Tibial nerve (tissue), 4 donors: ENCODE measurements around the gene PCDHGA3.

Source experiments
- CTCF ChIP-seq, 5 experiments: fragments of 200-600 bp in 3 of 5; fragments of 450-650 bp in 2 of 5; sonication (generic) in 3 of 5; IDR thresholded peaks; one replicate each; pipeline ENCODE4 v1.5.1; 2016 to 2019; ENCODE audit warnings: antibody characterized with exemption in 5 of 5, mild to moderate bottlenecking in 3 of 5, moderate library complexity in 2 of 5
- EP300 ChIP-seq, 2 donors: sonication (generic); formaldehyde crosslinking; IDR thresholded peaks; one replicate each; pipeline ENCODE4 v1.6.1; 2017; ENCODE audit warnings: antibody characterized with exemption in 2 of 2, mild to moderate bottlenecking in 1 of 2
- POLR2A ChIP-seq, 2 donors: fragments of 450-650 bp; IDR thresholded peaks; one replicate each; pipeline ENCODE4 v1.6.1; 2017; ENCODE audit warnings: antibody characterized with exemption in 2 of 2, mild to moderate bottlenecking in 2 of 2, moderate library complexity in 2 of 2

GRCh38 chr5:141362719-141363118 is 19.1 kb downstream of the PCDHGA3 start:
- TF ChIP-seq CTCF (IDR thresholded peaks at IDR 0.05): no peak
- no peak for TF ChIP-seq POLR2A (IDR thresholded peaks at IDR 0.05)
- TF ChIP-seq EP300 (IDR thresholded peaks at IDR 0.05): no peak
